Fibroblast of upper back skin (primary cell): ENCODE measurements around the gene SPI1.

Source experiments
- DNase-seq: peaks from one replicate; pipeline ENCODE4 v3.0.0-alpha.2; 2013

The SPI1 gene

DNA sequence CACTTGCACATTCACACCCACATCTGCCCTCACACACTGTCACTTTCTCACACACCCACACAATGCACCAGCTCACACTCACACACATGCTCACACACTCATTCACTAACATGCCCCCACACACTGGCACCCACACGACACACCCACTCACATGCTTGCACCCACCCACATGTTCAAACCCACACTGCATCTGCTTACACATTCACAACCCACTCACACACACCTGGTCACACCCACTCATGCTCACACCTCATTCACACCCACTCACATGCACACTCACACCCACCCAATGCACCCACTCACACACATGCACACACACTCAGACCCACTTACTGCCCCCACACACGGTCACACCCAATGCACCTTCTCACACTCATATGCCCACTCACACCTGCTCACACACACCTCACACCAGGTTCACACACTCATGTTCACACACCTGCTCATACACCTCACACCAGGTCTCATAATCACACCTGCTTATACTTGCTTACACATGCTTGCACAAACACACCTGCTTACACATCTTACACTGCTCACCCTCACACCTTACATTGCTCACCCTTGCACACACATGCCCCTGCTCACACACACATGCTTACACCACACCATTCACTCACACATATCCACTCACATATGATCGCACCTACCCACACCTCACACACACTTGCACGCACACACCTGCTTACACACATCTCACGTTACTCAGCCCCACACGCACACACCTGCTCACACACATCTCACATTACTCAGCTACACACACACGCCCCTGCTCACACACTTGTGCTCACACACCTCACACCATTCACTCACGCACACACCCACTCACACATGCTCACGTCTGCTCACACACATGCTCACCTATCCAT, 22.0 kb downstream of the SPI1 start:
- DNase-seq: no peak

DNA sequence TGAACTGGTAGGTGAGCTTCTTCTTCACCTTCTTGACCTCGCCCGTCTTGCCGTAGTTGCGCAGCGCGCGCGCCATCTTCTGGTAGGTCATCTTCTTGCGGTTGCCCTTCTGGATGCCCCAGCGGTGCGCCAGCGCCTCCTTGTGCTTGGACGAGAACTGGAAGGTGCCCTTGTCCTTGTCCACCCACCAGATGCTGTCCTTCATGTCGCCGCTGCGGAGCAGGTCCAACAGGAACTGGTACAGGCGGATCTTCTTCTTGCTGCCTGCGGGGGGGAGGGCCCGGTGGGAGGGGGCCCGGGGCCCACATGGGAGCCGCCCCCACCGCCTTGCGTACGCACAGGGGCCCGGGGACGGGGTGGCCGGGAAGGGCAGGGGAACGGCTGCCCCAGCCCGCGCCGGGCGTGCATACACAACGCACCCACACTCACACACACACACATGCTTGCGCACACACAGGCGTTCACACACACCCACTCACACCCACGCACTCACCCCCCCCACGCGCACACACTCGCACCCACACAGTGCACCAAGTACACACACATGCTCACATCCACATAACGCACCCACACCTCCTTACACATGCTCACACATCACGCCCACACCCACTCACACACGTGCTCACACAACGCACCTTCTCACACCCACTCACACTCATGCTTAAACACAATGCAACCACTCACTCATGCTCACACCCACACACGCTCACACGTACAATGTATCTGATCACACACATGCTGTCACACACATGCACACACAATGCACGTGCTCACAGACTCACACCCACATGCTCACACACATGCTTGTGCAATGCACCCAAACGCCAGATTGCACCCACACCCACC, 22.8 kb downstream of the SPI1 start:
- DNase-seq: peak; percentile 89

DNA sequence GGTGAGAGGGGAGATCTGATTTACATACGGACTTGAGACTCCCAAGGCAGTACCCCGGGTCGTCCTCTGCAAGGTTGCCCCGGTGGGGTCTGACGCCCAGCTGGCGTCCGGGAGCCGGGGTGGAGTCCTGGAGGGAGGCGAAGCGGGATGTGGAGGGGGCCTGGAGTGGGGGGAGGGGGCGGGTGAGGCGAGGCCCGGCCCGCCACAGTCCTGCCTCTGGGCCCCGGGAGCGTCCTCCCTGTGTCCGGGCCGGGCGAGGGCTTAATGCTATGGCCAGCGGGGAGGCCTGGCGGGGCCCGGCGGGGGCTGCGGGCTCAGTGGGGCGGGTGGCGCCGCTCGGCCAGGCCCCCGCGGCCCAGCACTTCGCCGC, 23.4 kb downstream of the SPI1 start:
- DNase-seq: peak; percentile 4

- DNase-seq: no peak
Measured at GRCh38 chr11:47353978-47354774, 24.2 kb downstream of the SPI1 start.

GRCh38 chr11:47352556-47352955, 25.8 kb downstream of the SPI1 start, which contains the start of gene MYBPC3:
MYBPC3 (minus strand) TSS chr11:47352702; CDS start chr11:47352647, 55 bp downstream.
- no peak for DNase-seq

DNA sequence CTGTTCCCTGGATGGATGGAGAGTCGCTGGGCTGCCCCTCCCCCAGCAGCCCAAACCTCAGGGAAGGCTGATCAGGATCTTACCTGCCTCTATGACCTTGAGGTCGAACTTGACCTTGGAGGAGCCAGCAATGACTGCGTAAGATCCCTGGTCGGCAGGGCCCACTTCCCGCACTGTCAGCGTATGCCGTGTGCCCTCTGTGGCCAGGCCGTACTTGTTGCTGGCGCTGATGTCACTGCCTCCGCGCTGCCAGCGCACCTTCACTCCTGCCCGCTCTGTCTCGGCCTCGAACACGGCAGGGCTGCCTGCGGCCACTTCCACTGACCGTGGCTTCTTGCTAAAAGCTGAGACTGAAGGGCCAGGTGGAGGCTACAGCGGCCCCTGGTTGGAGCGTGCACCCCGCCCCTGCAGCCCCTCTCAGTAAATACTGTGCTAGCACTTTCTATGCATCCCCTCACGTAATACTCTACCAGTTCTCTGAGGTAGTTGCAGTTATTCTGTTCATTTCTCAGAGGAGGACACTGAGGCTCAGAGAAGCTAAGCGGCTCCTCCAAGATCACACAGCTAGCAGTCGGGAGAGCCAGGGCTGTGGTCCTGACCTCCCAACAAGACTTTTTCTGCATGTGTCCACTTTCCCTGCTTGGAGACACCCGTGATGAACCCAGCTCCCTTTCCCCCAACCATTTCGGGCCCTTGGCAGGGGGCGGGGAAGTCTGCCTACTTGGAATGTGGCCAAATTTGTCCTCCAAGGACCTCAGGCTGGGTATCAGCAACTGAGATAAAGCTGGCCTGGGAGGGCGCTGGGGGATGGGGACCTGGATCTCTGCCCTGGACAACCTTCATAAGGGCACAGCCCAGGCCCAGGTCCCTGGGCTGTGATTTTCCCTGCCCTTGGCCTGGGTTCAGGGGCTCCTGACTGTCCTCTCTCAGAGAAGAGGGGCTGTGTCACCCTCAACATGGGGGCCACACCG, 26.9 kb downstream of the SPI1 start:
- no peak for DNase-seq

GRCh38 chr11:47350315-47350714, 28.0 kb downstream of the SPI1 start:
- no peak for DNase-seq

GRCh38 chr11:47349521-47350095, 28.7 kb downstream of the SPI1 start:
- DNase-seq: no peak

GRCh38 chr11:47348859-47349258, 29.5 kb downstream of the SPI1 start:
- peak; percentile 19 for DNase-seq

GRCh38 chr11:47348131-47348802, 30.1 kb downstream of the SPI1 start:
- DNase-seq: no peak

DNA sequence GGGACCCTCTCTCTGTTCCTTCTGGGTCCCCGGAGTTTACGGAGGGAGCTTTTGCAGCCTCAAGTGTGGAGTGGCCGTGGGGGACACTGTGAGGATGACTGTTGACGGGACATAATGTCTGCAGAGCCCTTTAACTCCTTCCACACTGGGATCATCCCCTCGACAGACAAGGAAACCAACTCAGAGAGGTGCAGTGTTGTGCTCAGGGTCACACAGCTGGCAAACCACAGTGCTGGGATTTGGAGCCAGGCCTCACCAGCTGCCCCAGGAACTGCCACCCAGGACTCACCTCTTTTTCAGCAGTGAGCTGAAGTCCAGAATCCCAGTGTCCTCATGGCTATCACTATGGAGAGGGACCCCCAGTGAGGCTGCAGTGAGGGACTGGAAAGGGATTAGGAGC, 31.2 kb downstream of the SPI1 start:
- no peak for DNase-seq

GRCh38 chr11:47345890-47346563, 32.3 kb downstream of the SPI1 start:
- DNase-seq: no peak

DNA sequence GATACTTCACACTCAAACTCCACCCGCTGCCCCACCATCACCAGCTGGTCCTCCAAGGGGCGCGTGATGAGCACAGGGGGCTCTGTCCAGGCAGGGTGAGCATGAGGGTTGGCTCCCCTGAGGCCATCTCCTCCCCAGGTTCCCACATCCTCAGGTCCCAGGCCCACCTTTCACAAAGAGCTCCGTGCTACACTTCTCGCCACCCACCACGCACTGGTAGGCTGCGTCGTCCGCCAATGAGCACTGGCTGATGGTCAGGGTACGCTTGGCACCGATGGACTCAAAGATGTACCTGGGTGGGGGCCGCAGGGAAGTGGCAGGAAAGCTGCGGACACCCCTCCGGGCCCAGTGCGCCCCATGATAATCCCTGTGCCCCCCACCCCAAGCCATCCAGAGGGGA, 35.5 kb downstream of the SPI1 start:
- DNase-seq: no peak

- no peak for DNase-seq
Measured at GRCh38 chr11:47342036-47342803, 36.1 kb downstream of the SPI1 start.

- no peak for DNase-seq
Measured at GRCh38 chr11:47340980-47341775, 37.2 kb downstream of the SPI1 start.

DNA sequence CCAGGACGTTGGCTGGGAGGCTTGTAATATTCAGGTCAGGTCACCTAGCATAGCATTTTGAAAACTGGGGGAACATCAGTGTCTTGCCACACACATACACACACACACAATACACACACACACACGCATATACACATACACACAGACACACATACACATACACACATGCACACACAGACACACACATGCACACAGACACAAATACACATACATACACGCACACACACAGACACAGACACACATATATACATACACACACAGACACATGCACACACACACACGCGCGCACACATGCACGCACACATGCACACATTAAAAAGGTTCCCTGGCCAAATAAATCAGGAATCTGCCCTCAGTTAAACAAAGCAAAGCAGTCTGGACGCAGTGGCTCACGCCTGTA, 38.3 kb downstream of the SPI1 start:
- DNase-seq: no peak

GRCh38 chr11:47338396-47339241, 39.7 kb downstream of the SPI1 start:
- no peak for DNase-seq
